Endothelial cell of umbilical vein (primary cell): ENCODE measurements around the gene ALK. TPM values are rescaled to one million over a fixed set of nuclear protein-coding genes. Genes with fewer than 3 reads are reported as not detected.

ENCODE experiments used
- BruUV-seq: library from RNA; stranded (reverse); fragments of 400-500 nt; replicated peaks from 2 replicates; lab custom pipeline; 2021; lab: Mats Ljungman, UMichigan
- CTCF ChIA-PET: fragments of 300-600, 350-600 bp; sonication (Branson Sonifier 250); formaldehyde crosslinking; loops from one replicate; lab custom pipeline; 2021; ENCODE audit warnings: antibody characterized with exemption, inconsistent platforms; lab: Charles Lee
- POLR2A ChIA-PET: fragments of 300-600, 350-600 bp; sonication (Branson Sonifier 250); formaldehyde crosslinking; loops from one replicate; lab custom pipeline; 2021; ENCODE audit warnings: antibody characterized with exemption, inconsistent platforms; lab: Charles Lee
- DNase-seq: peaks from one replicate; pipeline ENCODE4 v3.0.0-alpha.2; 2011; ENCODE audit warnings: low read depth, low spot score
- FAIRE-seq: peaks from 2 replicates; lab custom pipeline; 2011; peaks lifted over from hg19 to GRCh38; lab: Jason Lieb, UNC
- H2AFZ ChIP-seq: 2 replicates; pipeline ENCODE4 v1.6.0; 2012; ENCODE audit warnings: low read depth, low read length, control low read depth, inconsistent platforms
- H3K27ac ChIP-seq: 2 replicates; pipeline ENCODE4 v1.5.1; 2011; ENCODE audit warnings: low read depth, mild to moderate bottlenecking, control low read depth, low read length, moderate library complexity; ENCODE audit not compliant: insufficient read depth
- H3K27me3 ChIP-seq, 2 experiments: 2 replicates each; pipeline versions ENCODE4 v1.6.0 to v1.6.1; 2011; ENCODE audit warnings: low read length in 2 of 2, mixed read lengths in 1 of 2; ENCODE audit not compliant: control insufficient read depth in 2 of 2, insufficient read depth in 2 of 2
- H3K36me3 ChIP-seq, 2 experiments: 2 replicates in 1 of 2; 3 replicates in 1 of 2; pipeline ENCODE4 v1.5.1; 2011; ENCODE audit warnings: low read length in 2 of 2, mild to moderate bottlenecking in 1 of 2, moderate library complexity in 1 of 2; ENCODE audit not compliant: control insufficient read depth in 2 of 2, insufficient read depth in 2 of 2; ENCODE audit errors: extremely low read depth in 1 of 2
- H3K4me1 ChIP-seq: 3 replicates; pipeline ENCODE4 v1.5.1; 2011; ENCODE audit warnings: mild to moderate bottlenecking, low read length; ENCODE audit not compliant: control insufficient read depth, insufficient read depth; ENCODE audit errors: extremely low read depth
- H3K4me2 ChIP-seq: 2 replicates; pipeline ENCODE4 v1.6.1; 2011; ENCODE audit warnings: low read length, control low read depth, mixed read lengths; ENCODE audit not compliant: insufficient read depth
- H3K4me3 ChIP-seq, 3 experiments: fragments of 200-600 bp in 1 of 3; sonication (generic), shearing (Covaris generic) in 1 of 3; replicated peaks in 1 of 3; 2 replicates each; pipeline ENCODE4 v1.5.1; 2011 to 2016; ENCODE audit warnings: control low read depth in 3 of 3, low read length in 3 of 3, mild to moderate bottlenecking in 2 of 3, inconsistent platforms in 1 of 3, low read depth in 1 of 3, moderate library complexity in 1 of 3; ENCODE audit not compliant: insufficient read depth in 1 of 3
- H3K79me2 ChIP-seq: 2 replicates; pipeline ENCODE4 v1.6.0; 2012; ENCODE audit warnings: low read length, inconsistent platforms; ENCODE audit not compliant: control insufficient read depth, insufficient read depth
- H3K9ac ChIP-seq: replicated peaks from 2 replicates; pipeline ENCODE3; 2011; ENCODE audit warnings: low read length, control low read depth; ENCODE audit not compliant: insufficient read depth; ENCODE audit errors: extremely low read depth
- H3K9me1 ChIP-seq: replicated peaks from 3 replicates; pipeline ENCODE4 v1.6.0; 2011; ENCODE audit warnings: mild to moderate bottlenecking, low read length; ENCODE audit not compliant: control insufficient read depth, insufficient read depth; ENCODE audit errors: extremely low read depth
- H3K9me3 ChIP-seq: replicated peaks from 2 replicates; pipeline ENCODE4 v1.5.1; 2012; ENCODE audit warnings: low read length, inconsistent platforms; ENCODE audit not compliant: control insufficient read depth, insufficient read depth
- H4K20me1 ChIP-seq: replicated peaks from 2 replicates; pipeline ENCODE3; 2011; ENCODE audit warnings: mild to moderate bottlenecking, low read length; ENCODE audit not compliant: control insufficient read depth, insufficient read depth; ENCODE audit errors: extremely low read depth
- EZH2 ChIP-seq: IDR thresholded peaks from 2 replicates; pipeline ENCODE4 v1.6.1; 2012; ENCODE audit warnings: borderline replicate concordance, low read depth, mild to moderate bottlenecking, moderate library complexity, low read length, inconsistent platforms; ENCODE audit not compliant: severe bottlenecking
- FOS ChIP-seq: IDR thresholded peaks from 2 replicates; pipeline ENCODE4 v1.6.1; 2011; ENCODE audit warnings: mild to moderate bottlenecking, low read length, moderate library complexity, borderline replicate concordance; ENCODE audit not compliant: insufficient read depth
- GATA2 ChIP-seq: IDR thresholded peaks from 2 replicates; pipeline ENCODE4 v1.7.0; 2011; ENCODE audit warnings: low read depth, mild to moderate bottlenecking, moderate library complexity, mixed read lengths, low read length; ENCODE audit not compliant: insufficient read length, insufficient read depth
- JUN ChIP-seq: IDR thresholded peaks from 2 replicates; pipeline ENCODE4 v1.6.1; 2011; ENCODE audit warnings: borderline replicate concordance, low read depth; ENCODE audit not compliant: insufficient read length, insufficient read depth
- MYC ChIP-seq: IDR thresholded peaks from one replicate; pipeline ENCODE4 v1.6.1; 2011; ENCODE audit warnings: mild to moderate bottlenecking, low read depth, low read length
- POLR2A ChIP-seq: IDR thresholded peaks from 2 replicates; pipeline ENCODE4 v1.6.1; 2012; ENCODE audit warnings: low read depth, mild to moderate bottlenecking, control low read depth, low read length
- POLR2AphosphoS5 ChIP-seq: IDR thresholded peaks from 2 replicates; pipeline ENCODE4 v1.6.1; 2012; ENCODE audit warnings: low read depth, mild to moderate bottlenecking, control low read depth, low read length, moderate library complexity; ENCODE audit not compliant: insufficient read depth
- dilution Hi-C: fragments of 300-500 bp; cut with MboI; formaldehyde crosslinking; loops from one replicate; pipeline ENCODE4 v1.15.0; 2019; ENCODE audit warnings: low sequenced_read_pairs; ENCODE audit not compliant: extremely low pct_ligation_motif_present
- intact Hi-C: fragments of 100-400 bp; cut with micrococcal nuclease; formaldehyde crosslinking; loops from one replicate; pipeline ENCODE4 v1.10.0; 2022
- polyA plus RNA-seq, 4 experiments: library from polyadenylated mRNA; depleted of rRNA in 3 of 4; stranded (reverse) in 3 of 4; unstranded in 1 of 4; fragments of >200 nt; gene quantifications; 2 replicates each; pipeline versions ENCODE4 v1.2.1 to v1.2.3, GENCODE V29; 2011 to 2012; ENCODE audit warnings: missing spikeins in 1 of 4
- total RNA-seq: library from RNA; stranded (reverse); gene quantifications from 2 replicates; pipeline ENCODE4 v1.2.3, GENCODE V29; 2021
- TF ChIP-seq, protein P1 (sequence below): IDR thresholded peaks from 2 replicates; pipeline ENCODE4 v1.6.1; 2011; ENCODE audit not compliant: insufficient read depth, insufficient read length
- TF ChIP-seq, protein P2 (sequence below), 2 donors: IDR thresholded peaks; 1 replicate in 1 of 2; 2 replicates in 1 of 2; pipeline ENCODE4 v1.5.1; 2011; ENCODE audit warnings: low read length in 2 of 2, mild to moderate bottlenecking in 2 of 2, moderate library complexity in 2 of 2, control low read depth in 1 of 2, inconsistent platforms in 1 of 2, low read depth in 1 of 2; ENCODE audit not compliant: insufficient read depth in 1 of 2; ENCODE audit errors: extremely low read depth in 1 of 2

Gene ALK
- total and polyA plus RNA-seq, 2 donors (not counting 3 experiments of a cell fraction or from before 2014, with no cell fraction given): not detected

DNA sequence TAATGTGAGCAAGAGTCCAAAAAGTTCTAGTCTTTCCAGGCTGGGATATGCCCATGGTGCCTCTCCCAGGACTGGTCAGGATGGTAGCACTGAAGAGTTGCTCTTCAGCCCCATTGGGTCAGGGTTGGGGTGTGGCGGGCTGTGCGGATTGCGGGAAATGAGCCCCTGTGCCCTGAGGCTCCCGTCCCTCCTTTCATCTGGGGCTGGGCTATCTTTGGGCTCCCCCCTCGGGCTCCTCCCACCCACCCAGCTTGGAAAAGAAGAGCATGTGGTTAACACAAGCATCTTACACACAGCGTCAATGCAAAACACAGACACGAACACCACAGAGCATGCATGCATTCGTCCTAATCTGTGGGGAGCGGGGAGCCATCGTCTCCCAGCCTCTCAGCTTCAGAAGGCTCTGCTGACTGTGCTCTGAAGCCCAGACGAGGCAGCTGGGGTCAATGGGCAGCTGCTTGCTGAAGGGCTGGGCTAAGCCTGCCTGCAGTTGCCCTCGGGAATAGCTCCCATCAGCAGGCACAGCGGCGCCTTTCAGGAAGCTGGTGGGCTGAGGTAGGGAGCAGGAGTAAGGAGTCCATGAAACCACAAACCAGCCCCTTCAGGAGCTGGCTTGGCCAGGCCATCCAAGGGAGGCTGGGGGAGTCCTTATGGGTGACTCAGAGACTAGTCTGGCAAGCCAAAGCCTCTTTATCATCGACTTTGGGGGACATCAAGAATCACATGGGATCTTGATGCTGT, 693.3 kb downstream of the ALK start:
- no peak for TF ChIP-seq POLR2A
- TF ChIP-seq GATA2: no peak
- no peak overlapping the region for H2AFZ ChIP-seq
- no peak overlapping the region for H3K4me3 ChIP-seq
- H4K20me1 ChIP-seq: no peaks in the 10 kb centered on the region
- no peaks in the 10 kb centered on the region for H3K9me3 ChIP-seq
- dilution Hi-C loops (no loop called here), intact Hi-C loops (no loop called here)
- no peak overlapping the region for H3K4me2 ChIP-seq
- FAIRE-seq (no peak), DNase-seq (no peak)
- H3K79me2 ChIP-seq: no peaks in the 10 kb centered on the region
- CTCF ChIA-PET: interaction anchor here (1.0 kb wide), 1 partner anchor 11 kb away, joined by 3 read pairs; no protein-coding TSS in a partner anchor
- no peaks in the 10 kb centered on the region for H3K9me1 ChIP-seq
- no TSS peak for BruUV-seq
- no peak overlapping the region for H3K9ac ChIP-seq
- H3K27me3 ChIP-seq: peaks cover 0 to 1% of the 10 kb centered on the region in 2 experiments
- no peak overlapping the region for H3K27ac ChIP-seq
- POLR2A ChIA-PET: no interaction called here
- H3K36me3 ChIP-seq: no peaks in the 10 kb centered on the region
- no peaks in the 10 kb centered on the region for H3K4me1 ChIP-seq

DNA sequence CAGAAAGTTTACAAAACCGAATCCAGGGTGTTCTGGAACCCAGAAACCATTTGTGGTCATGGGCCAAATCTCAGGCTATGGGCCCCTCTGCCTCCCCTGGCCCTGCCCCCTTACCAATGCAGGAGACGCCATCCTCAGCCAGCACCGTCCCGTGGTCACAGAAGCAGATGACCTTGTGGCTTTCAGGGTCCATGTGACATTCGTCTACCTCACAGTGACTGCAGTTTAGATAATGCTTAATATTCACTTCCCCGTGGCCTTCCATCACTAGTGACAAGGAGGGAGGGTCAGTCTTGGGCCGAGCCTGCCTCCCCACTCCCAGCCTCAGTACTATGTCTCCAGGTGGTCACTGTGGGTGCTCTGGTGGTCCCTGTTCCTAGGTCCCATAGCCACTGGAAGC, 694.6 kb downstream of the ALK start:
- Histone ChIP-seq H3K4me3 (no peak overlapping the region), H3K36me3 (no peaks in the 10 kb centered on the region), H4K20me1 (no peaks in the 10 kb centered on the region), H3K4me2 (no peak overlapping the region), H3K4me1 (no peaks in the 10 kb centered on the region), H3K79me2 (no peaks in the 10 kb centered on the region), H3K9me1 (no peaks in the 10 kb centered on the region), H2AFZ (no peak overlapping the region), H3K9ac (no peak overlapping the region), H3K27ac (no peak overlapping the region), H3K9me3 (no peaks in the 10 kb centered on the region), H3K27me3 (peaks cover 0 to 1% of the 10 kb centered on the region in 2 experiments)
- dilution Hi-C loops (no loop called here), intact Hi-C loops (no loop called here)
- DNase-seq (no peak), FAIRE-seq (no peak)
- POLR2A ChIA-PET: no interaction called here
- CTCF ChIA-PET: no interaction called here
- TF ChIP-seq, protein P1, sequence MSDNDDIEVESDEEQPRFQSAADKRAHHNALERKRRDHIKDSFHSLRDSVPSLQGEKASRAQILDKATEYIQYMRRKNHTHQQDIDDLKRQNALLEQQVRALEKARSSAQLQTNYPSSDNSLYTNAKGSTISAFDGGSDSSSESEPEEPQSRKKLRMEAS: no peak
- TF ChIP-seq MYC (no peak), POLR2A (no peak), EZH2 (no peak), FOS (no peak), GATA2 (no peak), POLR2AphosphoS5 (no peak), JUN (no peak)
- TF ChIP-seq, protein P2, sequence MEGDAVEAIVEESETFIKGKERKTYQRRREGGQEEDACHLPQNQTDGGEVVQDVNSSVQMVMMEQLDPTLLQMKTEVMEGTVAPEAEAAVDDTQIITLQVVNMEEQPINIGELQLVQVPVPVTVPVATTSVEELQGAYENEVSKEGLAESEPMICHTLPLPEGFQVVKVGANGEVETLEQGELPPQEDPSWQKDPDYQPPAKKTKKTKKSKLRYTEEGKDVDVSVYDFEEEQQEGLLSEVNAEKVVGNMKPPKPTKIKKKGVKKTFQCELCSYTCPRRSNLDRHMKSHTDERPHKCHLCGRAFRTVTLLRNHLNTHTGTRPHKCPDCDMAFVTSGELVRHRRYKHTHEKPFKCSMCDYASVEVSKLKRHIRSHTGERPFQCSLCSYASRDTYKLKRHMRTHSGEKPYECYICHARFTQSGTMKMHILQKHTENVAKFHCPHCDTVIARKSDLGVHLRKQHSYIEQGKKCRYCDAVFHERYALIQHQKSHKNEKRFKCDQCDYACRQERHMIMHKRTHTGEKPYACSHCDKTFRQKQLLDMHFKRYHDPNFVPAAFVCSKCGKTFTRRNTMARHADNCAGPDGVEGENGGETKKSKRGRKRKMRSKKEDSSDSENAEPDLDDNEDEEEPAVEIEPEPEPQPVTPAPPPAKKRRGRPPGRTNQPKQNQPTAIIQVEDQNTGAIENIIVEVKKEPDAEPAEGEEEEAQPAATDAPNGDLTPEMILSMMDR (IDR thresholded peaks at IDR 0.05; ENCODE audit: extremely low read depth in 1 of 2, insufficient read depth in 1 of 2, low read depth in 1 of 2, low read length in 2 of 2): no peak
- BruUV-seq: no TSS peak
